ENCODE data around the gene STARD5.
A peak's percentile ranks its signal among the peaks of the same experiment; 100 is the strongest.

Gene STARD5

GRCh38 chr15:81282606-81282895 lies 41.4 kb downstream of the STARD5 start:
- TF ChIP-seq CTCF (conservative IDR thresholded peaks at IDR 0.05): no peak
- TF ChIP-seq ZFX (IDR thresholded peaks at IDR 0.05): no peak
- H3K27ac ChIP-seq: peak overlapping the region; percentile 62; the same call in 1 of the 2 replicates

GRCh38 chr15:81281766-81282605 lies 42.0 kb downstream of the STARD5 start:
- TF ChIP-seq CTCF (conservative IDR thresholded peaks at IDR 0.05) (no peak), ZFX (IDR thresholded peaks at IDR 0.05) (no peak)
- H3K27ac ChIP-seq: peak overlapping the region; percentile 62

- TF ChIP-seq ZFX (IDR thresholded peaks at IDR 0.05): no peak
- no peak for TF ChIP-seq CTCF (conservative IDR thresholded peaks at IDR 0.05)
- H3K27ac ChIP-seq: peak overlapping the region; percentile 62
These were observed 42.5 kb downstream of the STARD5 start for GRCh38 chr15:81281456-81281735.

GRCh38 chr15:81280696-81281455 lies 43.1 kb downstream of the STARD5 start:
- TF ChIP-seq CTCF (conservative IDR thresholded peaks at IDR 0.05) (no peak), ZFX (IDR thresholded peaks at IDR 0.05) (no peak)
- H3K27ac ChIP-seq: peak overlapping the region; percentile 62

- no peak for TF ChIP-seq ZFX (IDR thresholded peaks at IDR 0.05)
- TF ChIP-seq CTCF (conservative IDR thresholded peaks at IDR 0.05): no peak
- peak overlapping the region; percentile 62 for H3K27ac ChIP-seq
These were observed 44.1 kb downstream of the STARD5 start for GRCh38 chr15:81279621-81280485.

- no peak overlapping the region for H3K27ac ChIP-seq
- TF ChIP-seq CTCF (conservative IDR thresholded peaks at IDR 0.05) (no peak), ZFX (IDR thresholded peaks at IDR 0.05) (no peak)
These were observed 45.5 kb downstream of the STARD5 start for GRCh38 chr15:81278306-81279029.

All from C4-2B (cell line).